ENCODE measurements around the gene IGSF23.

Gene IGSF23

DNA sequence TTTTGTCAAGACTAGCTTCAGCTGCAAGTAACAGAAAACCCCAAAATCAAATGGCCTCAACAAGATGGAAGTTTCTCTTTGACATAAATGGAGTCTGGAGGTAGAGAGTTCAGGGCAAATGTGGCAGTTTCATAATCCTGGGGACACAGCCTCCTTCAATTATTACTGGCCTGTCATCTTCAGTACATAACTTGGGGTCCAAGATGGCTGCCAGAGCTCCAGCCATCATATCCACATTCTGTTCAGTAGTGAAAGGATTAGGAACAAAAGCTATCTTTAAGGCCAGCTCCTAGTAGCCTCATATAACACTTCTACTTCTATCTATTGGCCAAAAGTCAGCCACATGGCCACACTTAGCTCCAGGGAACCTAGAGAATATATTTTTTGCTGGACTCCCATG lies 15.0 kb upstream of the IGSF23 start:
- no peaks in the 10 kb centered on the region for H3K36me3 ChIP-seq (ENCODE audit: control insufficient read depth in 1 of 2, insufficient read depth in 2 of 2, low read length in 2 of 2)
- H3K9ac ChIP-seq (ENCODE audit: low read depth in 1 of 2, low read length in 2 of 2) = no peak overlapping the region
- peak overlapping the region; percentile 39 for H3K27ac ChIP-seq (ENCODE audit: low read depth, low read length)
- H3K27me3 ChIP-seq (ENCODE audit: control insufficient read depth in 1 of 2, insufficient read depth in 2 of 2, low read length in 2 of 2) = no peaks in the 10 kb centered on the region
- H3K4me3 ChIP-seq (ENCODE audit: low read depth in 1 of 2, low read length in 2 of 2) = no peak overlapping the region
- peaks cover 42 to 47% of the 10 kb centered on the region in 2 donors for H3K4me1 ChIP-seq (ENCODE audit: control insufficient read depth in 1 of 2, insufficient read depth in 2 of 2, low read length in 2 of 2)
- no peaks in the 10 kb centered on the region for H3K9me3 ChIP-seq (ENCODE audit: control insufficient read depth in 1 of 2, low read length in 2 of 2)

DNA sequence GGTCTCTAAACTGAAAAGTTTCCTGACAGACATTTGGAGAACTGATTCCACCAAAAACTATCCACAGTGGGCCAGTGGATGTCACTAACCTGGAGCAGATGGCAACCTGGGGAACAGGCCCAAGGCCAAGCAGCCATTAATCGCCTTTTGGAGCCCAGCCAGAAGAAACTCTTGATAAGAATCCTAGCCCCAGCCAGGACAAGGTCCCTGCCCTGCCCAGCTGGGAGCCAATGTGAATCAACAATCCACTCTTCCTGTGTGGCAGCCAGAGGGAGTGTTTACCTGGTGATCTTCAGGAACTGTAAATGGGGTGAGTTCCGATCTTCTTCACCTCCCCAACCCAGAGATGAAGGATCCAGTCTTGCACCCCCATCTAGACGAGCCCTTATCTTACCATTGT lies 14.5 kb upstream of the IGSF23 start:
- Histone ChIP-seq H3K27ac (ENCODE audit: low read depth, low read length) (peak overlapping the region; percentile 43), H3K4me1 (ENCODE audit: control insufficient read depth in 1 of 2, insufficient read depth in 2 of 2, low read length in 2 of 2) (peaks cover 42 to 47% of the 10 kb centered on the region in 2 donors), H3K4me3 (ENCODE audit: low read depth in 1 of 2, low read length in 2 of 2) (peak overlapping the region in 1 of 2 donors; percentile 50), H3K9me3 (ENCODE audit: control insufficient read depth in 1 of 2, low read length in 2 of 2) (no peaks in the 10 kb centered on the region), H3K36me3 (ENCODE audit: control insufficient read depth in 1 of 2, insufficient read depth in 2 of 2, low read length in 2 of 2) (no peaks in the 10 kb centered on the region), H3K27me3 (ENCODE audit: control insufficient read depth in 1 of 2, insufficient read depth in 2 of 2, low read length in 2 of 2) (no peaks in the 10 kb centered on the region), H3K9ac (ENCODE audit: low read depth in 1 of 2, low read length in 2 of 2) (peak overlapping the region in 1 of 2 donors; percentile 41)

DNA sequence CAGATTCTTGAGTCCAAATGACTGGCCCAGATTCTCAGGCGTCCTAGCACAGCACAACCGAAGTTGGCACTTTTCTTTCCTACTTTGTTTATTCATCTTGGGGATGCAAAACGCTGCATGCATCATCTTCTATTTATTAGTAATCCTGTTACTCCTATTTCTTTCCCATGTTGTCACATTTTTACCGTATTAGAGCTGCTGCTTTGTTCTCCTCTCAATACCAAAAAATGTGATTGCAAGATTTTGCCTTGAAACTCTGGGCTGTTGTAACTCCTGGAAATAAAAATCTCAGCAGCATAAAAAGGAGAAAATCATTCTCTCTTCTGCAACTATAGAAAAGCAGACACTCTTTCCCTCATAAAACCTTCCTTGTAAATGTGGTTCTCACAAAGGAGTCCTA lies 12.9 kb upstream of the IGSF23 start:
- Histone ChIP-seq H3K27ac (ENCODE audit: low read depth, low read length) (no peak overlapping the region), H3K4me1 (ENCODE audit: control insufficient read depth in 1 of 2, insufficient read depth in 2 of 2, low read length in 2 of 2) (peaks cover 45 to 51% of the 10 kb centered on the region in 2 donors), H3K4me3 (ENCODE audit: low read depth in 1 of 2, low read length in 2 of 2) (no peak overlapping the region), H3K36me3 (ENCODE audit: control insufficient read depth in 1 of 2, insufficient read depth in 2 of 2, low read length in 2 of 2) (no peaks in the 10 kb centered on the region), H3K9me3 (ENCODE audit: control insufficient read depth in 1 of 2, low read length in 2 of 2) (no peaks in the 10 kb centered on the region), H3K27me3 (ENCODE audit: control insufficient read depth in 1 of 2, insufficient read depth in 2 of 2, low read length in 2 of 2) (no peaks in the 10 kb centered on the region), H3K9ac (ENCODE audit: low read depth in 1 of 2, low read length in 2 of 2) (no peak overlapping the region)

DNA sequence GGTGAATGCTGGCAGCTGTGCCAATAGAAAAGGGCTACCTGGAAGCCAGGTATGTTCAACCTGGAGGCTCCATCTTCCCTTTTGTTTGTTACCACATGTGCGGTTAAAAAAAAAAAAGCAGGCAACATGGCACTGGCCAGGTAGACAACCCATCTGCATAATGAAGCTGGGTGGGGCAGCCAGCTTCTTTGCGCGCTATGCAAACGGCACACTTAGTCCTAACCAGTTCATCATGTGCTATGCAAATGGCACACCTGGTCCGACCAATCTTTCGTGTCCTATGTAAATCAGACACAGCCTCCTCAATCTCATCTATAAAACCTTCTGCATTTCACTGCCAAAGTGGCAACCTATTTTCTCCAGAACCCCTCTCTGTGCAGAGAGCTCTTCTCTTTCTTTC lies 11.3 kb upstream of the IGSF23 start:
- Histone ChIP-seq H3K9ac (ENCODE audit: low read depth in 1 of 2, low read length in 2 of 2) (no peak overlapping the region), H3K4me1 (ENCODE audit: control insufficient read depth in 1 of 2, insufficient read depth in 2 of 2, low read length in 2 of 2) (peaks cover 40 to 44% of the 10 kb centered on the region in 2 donors), H3K27ac (ENCODE audit: low read depth, low read length) (no peak overlapping the region), H3K9me3 (ENCODE audit: control insufficient read depth in 1 of 2, low read length in 2 of 2) (no peaks in the 10 kb centered on the region), H3K4me3 (ENCODE audit: low read depth in 1 of 2, low read length in 2 of 2) (peak overlapping the region in 1 of 2 donors; percentile 16), H3K36me3 (ENCODE audit: control insufficient read depth in 1 of 2, insufficient read depth in 2 of 2, low read length in 2 of 2) (no peaks in the 10 kb centered on the region), H3K27me3 (ENCODE audit: control insufficient read depth in 1 of 2, insufficient read depth in 2 of 2, low read length in 2 of 2) (no peaks in the 10 kb centered on the region)

- H3K9ac ChIP-seq (ENCODE audit: low read depth in 1 of 2, low read length in 2 of 2) = no peak overlapping the region
- no peak overlapping the region for H3K4me3 ChIP-seq (ENCODE audit: low read depth in 1 of 2, low read length in 2 of 2)
- no peaks in the 10 kb centered on the region for H3K36me3 ChIP-seq (ENCODE audit: control insufficient read depth in 1 of 2, insufficient read depth in 2 of 2, low read length in 2 of 2)
- peaks cover 37 to 49% of the 10 kb centered on the region in 2 donors for H3K4me1 ChIP-seq (ENCODE audit: control insufficient read depth in 1 of 2, insufficient read depth in 2 of 2, low read length in 2 of 2)
- H3K27me3 ChIP-seq (ENCODE audit: control insufficient read depth in 1 of 2, insufficient read depth in 2 of 2, low read length in 2 of 2) = no peaks in the 10 kb centered on the region
- no peaks in the 10 kb centered on the region for H3K9me3 ChIP-seq (ENCODE audit: control insufficient read depth in 1 of 2, low read length in 2 of 2)
- no peak overlapping the region for H3K27ac ChIP-seq (ENCODE audit: low read depth, low read length)
Observed at GRCh38 chr19:44603201-44603945, 10.0 kb upstream of the IGSF23 start.

- H3K27me3 ChIP-seq (ENCODE audit: control insufficient read depth in 1 of 2, insufficient read depth in 2 of 2, low read length in 2 of 2) = no peaks in the 10 kb centered on the region
- H3K36me3 ChIP-seq (ENCODE audit: control insufficient read depth in 1 of 2, insufficient read depth in 2 of 2, low read length in 2 of 2) = no peaks in the 10 kb centered on the region
- no peak overlapping the region for H3K4me3 ChIP-seq (ENCODE audit: low read depth in 1 of 2, low read length in 2 of 2)
- no peak overlapping the region for H3K9ac ChIP-seq (ENCODE audit: low read depth in 1 of 2, low read length in 2 of 2)
- peaks cover 30 to 43% of the 10 kb centered on the region in 2 donors for H3K4me1 ChIP-seq (ENCODE audit: control insufficient read depth in 1 of 2, insufficient read depth in 2 of 2, low read length in 2 of 2)
- H3K27ac ChIP-seq (ENCODE audit: low read depth, low read length) = no peak overlapping the region
- no peaks in the 10 kb centered on the region for H3K9me3 ChIP-seq (ENCODE audit: control insufficient read depth in 1 of 2, low read length in 2 of 2)
Observed at GRCh38 chr19:44604241-44604640, 9.1 kb upstream of the IGSF23 start.

GRCh38 chr19:44605547-44605946 lies 7.8 kb upstream of the IGSF23 start:
- H3K36me3 ChIP-seq (ENCODE audit: control insufficient read depth in 1 of 2, insufficient read depth in 2 of 2, low read length in 2 of 2) = no peaks in the 10 kb centered on the region
- H3K9me3 ChIP-seq (ENCODE audit: control insufficient read depth in 1 of 2, low read length in 2 of 2) = no peaks in the 10 kb centered on the region
- no peaks in the 10 kb centered on the region for H3K27me3 ChIP-seq (ENCODE audit: control insufficient read depth in 1 of 2, insufficient read depth in 2 of 2, low read length in 2 of 2)
- H3K4me3 ChIP-seq (ENCODE audit: low read depth in 1 of 2, low read length in 2 of 2) = no peak overlapping the region
- no peak overlapping the region for H3K27ac ChIP-seq (ENCODE audit: low read depth, low read length)
- H3K9ac ChIP-seq (ENCODE audit: low read depth in 1 of 2, low read length in 2 of 2) = no peak overlapping the region
- H3K4me1 ChIP-seq (ENCODE audit: control insufficient read depth in 1 of 2, insufficient read depth in 2 of 2, low read length in 2 of 2) = peaks cover 23 to 40% of the 10 kb centered on the region in 2 donors

DNA sequence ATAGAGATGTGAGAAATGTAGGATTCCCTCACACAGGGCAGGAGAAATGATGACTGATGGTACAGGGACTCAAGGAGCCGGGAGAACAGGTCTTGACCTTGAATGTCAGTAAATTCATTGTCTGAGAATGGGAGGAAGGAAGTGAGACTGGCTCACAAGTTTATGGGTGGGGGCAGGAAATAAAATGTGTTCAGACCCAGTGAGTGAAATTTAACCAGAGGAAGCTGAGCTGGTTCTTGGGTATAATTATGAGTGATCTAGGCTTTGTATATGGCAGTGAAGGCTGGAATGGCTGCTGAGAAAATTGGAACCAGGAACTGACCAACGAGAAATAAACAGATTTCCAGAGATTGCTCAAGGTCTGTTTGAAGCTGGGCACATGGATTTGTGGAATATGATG lies 6.3 kb upstream of the IGSF23 start:
- Histone ChIP-seq H3K27ac (ENCODE audit: low read depth, low read length) (no peak overlapping the region), H3K27me3 (ENCODE audit: control insufficient read depth in 1 of 2, insufficient read depth in 2 of 2, low read length in 2 of 2) (no peaks in the 10 kb centered on the region), H3K9me3 (ENCODE audit: control insufficient read depth in 1 of 2, low read length in 2 of 2) (no peaks in the 10 kb centered on the region), H3K9ac (ENCODE audit: low read depth in 1 of 2, low read length in 2 of 2) (no peak overlapping the region), H3K4me3 (ENCODE audit: low read depth in 1 of 2, low read length in 2 of 2) (no peak overlapping the region), H3K36me3 (ENCODE audit: control insufficient read depth in 1 of 2, insufficient read depth in 2 of 2, low read length in 2 of 2) (no peaks in the 10 kb centered on the region), H3K4me1 (ENCODE audit: control insufficient read depth in 1 of 2, insufficient read depth in 2 of 2, low read length in 2 of 2) (peaks cover 24 to 44% of the 10 kb centered on the region in 2 donors)

GRCh38 chr19:44607917-44608316 lies 5.4 kb upstream of the IGSF23 start:
- Histone ChIP-seq H3K4me3 (ENCODE audit: low read depth in 1 of 2, low read length in 2 of 2) (no peak overlapping the region), H3K27me3 (ENCODE audit: control insufficient read depth in 1 of 2, insufficient read depth in 2 of 2, low read length in 2 of 2) (no peaks in the 10 kb centered on the region), H3K9me3 (ENCODE audit: control insufficient read depth in 1 of 2, low read length in 2 of 2) (no peaks in the 10 kb centered on the region), H3K4me1 (ENCODE audit: control insufficient read depth in 1 of 2, insufficient read depth in 2 of 2, low read length in 2 of 2) (peaks cover 33 to 52% of the 10 kb centered on the region in 2 donors), H3K27ac (ENCODE audit: low read depth, low read length) (no peak overlapping the region), H3K36me3 (ENCODE audit: control insufficient read depth in 1 of 2, insufficient read depth in 2 of 2, low read length in 2 of 2) (no peaks in the 10 kb centered on the region), H3K9ac (ENCODE audit: low read depth in 1 of 2, low read length in 2 of 2) (no peak overlapping the region)

DNA sequence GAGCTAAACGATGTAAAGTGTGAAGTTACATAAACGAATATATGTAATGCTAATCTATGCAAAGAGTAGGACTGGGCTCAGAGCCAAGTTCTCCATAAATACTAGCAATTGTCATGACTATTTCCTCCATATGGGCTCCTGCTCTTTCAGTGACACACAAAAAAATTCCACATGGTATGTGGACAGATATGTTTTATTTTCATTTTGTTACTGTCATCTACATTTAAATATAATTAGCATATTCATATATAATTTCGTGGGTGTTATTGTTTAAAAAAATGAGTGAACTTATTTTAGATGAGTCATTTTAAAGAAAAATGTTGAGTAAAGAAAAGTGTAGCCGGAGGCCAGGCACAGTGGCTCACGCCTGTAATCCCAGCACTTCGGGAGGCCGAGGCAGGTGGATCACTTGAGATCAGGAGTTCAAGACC lies 5.0 kb upstream of the IGSF23 start:
- H3K4me3 ChIP-seq (ENCODE audit: low read depth in 1 of 2, low read length in 2 of 2) = no peak overlapping the region
- no peak overlapping the region for H3K27ac ChIP-seq (ENCODE audit: low read depth, low read length)
- no peaks in the 10 kb centered on the region for H3K9me3 ChIP-seq (ENCODE audit: control insufficient read depth in 1 of 2, low read length in 2 of 2)
- H3K36me3 ChIP-seq (ENCODE audit: control insufficient read depth in 1 of 2, insufficient read depth in 2 of 2, low read length in 2 of 2) = no peaks in the 10 kb centered on the region
- H3K27me3 ChIP-seq (ENCODE audit: control insufficient read depth in 1 of 2, insufficient read depth in 2 of 2, low read length in 2 of 2) = no peaks in the 10 kb centered on the region
- H3K9ac ChIP-seq (ENCODE audit: low read depth in 1 of 2, low read length in 2 of 2) = no peak overlapping the region
- H3K4me1 ChIP-seq (ENCODE audit: control insufficient read depth in 1 of 2, insufficient read depth in 2 of 2, low read length in 2 of 2) = peaks cover 35 to 51% of the 10 kb centered on the region in 2 donors
